COR-L47 (cell line): ENCODE measurements around the gene LRMDA.

Experiments
- DNase-seq: peaks from one replicate; lab custom pipeline; 2025; lab: John Stamatoyannopoulos, UW

LRMDA gene

DNA sequence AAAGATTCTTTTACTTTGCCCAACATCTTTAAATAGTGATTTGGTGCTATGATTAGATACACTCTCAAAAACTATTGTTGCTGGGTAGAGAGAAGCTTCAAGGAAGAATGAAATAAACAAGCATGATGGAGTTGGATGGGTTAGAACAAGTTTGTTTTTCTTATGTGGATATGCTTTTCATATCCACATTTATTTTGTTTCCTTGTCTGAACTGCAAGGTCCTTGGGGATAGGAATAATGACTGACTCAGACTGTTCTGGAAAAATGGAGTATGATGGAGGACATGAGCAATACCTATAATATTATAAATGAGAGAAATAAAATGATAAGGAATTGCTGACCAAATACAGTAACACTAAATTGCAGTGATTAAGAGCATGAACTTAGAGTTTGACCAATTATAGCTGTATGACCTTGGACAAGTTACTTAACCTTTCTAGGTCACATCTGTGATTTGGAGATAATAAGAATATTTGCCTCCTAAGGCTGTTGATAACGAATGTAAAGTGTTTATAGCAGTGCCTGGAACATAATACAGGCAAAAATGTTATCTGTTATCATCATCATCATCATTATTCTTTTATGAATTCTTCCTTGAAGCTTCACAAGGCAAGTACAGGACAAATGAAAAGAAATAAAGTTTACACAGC, 847.5 kb downstream of the LRMDA start:
- no peak for DNase-seq

DNA sequence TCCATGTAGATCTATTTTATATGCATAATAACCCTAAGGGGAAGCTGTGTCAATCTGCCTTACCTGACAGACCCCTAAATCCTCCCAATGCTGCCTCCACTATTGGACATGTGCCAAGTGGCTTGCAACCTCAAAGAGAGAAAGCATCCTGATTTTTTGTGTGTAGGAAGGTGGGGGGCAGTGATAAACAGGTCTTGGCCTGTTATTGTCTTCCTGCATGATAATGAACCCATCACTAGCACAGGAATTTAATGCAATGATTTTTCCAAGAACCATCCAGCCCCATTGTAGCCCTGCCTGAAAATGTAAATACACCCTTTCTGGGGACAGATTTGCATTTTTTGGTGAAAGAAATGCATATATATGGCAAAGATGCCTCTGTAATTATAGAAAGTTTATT, 850.2 kb downstream of the LRMDA start:
- DNase-seq = no peak

DNA sequence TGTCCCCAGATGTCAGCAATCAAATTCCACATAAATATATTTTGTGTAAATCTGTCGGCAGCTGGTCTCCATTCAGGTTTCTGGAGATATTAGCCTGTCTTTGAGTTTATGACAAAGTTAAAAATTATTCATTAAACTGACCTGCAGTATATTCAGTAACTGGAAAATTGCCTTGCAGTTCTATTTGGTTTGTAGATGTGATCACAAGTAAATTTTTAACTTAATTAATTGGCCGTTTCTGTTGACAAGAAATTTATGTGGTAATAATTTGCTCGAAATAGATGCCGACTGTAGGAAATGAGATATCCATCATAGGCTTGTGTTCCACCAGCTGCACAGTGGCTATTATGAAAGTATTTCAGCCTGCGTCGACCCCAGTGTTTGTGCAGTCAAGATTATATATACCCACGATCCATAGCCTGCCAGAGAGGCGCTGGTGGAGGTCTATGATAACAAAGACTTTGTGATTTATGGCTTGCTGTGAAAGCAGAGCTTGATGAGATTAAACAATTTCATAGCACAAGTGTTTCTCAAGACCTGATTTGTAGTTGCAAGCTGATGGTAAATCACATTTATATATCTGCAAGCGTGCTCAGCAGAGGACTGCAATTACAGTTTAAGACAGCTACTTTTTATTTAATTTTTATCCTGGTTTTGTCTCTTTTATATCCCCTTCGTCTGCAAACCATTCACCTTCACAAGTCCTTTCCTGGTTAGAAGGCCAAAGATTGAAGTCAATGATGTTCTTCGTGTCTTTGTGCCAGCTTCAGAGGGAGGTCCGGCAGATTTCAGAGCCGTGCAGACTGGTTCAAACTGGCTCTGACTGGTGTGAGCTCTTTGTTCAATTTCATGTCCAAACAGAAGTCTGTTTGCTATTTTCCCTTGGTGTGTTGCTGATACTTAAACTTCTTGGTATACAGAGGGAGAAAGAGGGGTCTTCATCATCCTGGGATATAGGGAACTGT, 850.9 kb downstream of the LRMDA start:
- peak; percentile 46 for DNase-seq

DNA sequence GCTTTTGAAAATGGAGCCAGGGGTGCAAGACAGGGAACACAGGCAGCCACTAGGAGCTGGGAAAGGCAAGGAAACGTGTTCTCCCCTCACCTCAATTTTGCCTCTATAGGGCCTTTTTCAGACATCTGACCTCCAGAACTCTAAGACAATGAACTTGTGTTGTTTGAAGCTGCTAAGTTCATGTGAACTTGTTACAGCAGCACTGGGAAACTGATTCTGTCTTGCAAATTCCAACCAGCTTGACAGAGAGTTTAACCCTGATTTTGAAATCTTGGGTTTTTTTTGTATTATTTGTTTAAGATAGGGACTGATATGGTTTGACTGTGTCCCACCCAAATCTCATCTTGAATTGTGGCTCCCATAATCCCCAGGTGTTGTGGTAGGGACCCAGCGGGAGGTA, 852.9 kb downstream of the LRMDA start:
- no peak for DNase-seq

DNA sequence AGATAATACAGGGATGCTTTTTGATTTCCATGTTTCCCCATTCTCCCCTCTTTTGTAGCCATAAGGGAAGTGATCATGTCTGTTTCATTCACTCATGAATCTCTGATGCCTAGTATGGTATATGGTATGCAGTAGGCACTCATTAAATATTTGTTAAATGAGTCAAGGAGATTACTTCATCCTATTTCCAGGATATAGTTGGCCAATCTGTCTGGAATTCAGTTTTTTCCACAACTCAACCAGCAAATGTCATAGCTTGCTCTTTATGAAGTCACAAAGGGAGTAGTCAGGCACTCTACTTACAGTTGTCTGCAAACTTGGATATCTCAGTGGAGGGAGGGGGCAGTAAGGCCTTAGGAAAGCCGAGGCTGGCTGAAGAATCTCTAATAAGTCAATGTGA, 853.6 kb downstream of the LRMDA start:
- no peak for DNase-seq

DNA sequence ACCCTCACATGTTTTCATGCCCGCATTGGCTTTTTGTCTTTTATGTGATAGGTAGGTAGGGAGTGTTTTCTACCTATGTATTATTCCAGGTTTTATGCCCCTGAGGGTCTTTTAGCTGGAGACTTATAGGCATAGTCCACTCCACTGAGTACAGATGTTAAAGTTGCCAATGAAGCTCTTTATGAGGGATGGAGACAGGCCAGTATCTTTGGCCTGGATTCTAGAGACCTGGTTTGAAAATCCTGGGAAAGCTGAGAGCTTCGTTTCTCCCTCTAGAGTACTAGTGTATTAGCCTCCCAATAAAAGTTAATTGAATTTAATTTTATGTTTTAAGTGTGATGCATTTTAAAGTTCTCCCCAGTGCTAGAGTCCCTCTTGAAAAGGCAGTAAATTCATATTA, 854.1 kb downstream of the LRMDA start:
- no peak for DNase-seq

DNA sequence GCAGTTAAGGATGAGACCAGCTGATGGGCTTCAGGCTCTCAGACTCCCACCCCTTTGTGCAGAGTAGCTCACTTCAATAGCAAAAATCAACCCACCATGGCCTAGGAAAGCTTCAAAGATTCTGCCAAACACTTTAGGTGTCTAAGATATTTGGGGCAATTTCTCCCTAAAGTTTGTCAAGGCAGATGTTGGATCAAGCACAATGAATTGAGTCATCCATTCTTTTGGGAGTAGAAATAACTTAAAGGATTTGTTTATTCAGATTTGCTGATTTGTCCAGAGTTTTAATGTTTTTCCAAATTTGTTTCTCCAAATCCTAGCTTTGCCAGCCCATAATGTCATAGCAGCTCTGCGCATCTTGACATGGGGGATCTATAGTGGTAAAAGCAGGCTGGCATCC, 855.1 kb downstream of the LRMDA start:
- no peak for DNase-seq

DNA sequence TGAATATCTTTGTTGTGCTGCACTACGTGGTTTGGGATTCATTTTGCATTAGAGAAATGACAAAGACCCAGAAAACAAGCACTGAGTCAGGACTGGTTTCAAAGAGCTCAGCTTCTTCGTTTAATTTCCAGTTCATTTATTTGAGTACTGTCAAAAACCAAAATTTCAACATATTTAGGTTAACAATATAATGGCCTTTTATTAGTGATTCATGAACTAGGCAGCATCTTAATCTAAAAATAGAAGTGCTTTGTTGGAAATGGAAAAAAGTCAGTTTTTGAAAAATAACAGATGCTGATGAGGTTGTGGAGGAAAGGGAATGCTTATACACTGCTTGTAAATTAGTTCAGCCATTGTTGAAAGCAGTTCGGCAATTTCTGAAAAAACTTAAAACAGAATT, 856.4 kb downstream of the LRMDA start:
- DNase-seq = no peak

DNA sequence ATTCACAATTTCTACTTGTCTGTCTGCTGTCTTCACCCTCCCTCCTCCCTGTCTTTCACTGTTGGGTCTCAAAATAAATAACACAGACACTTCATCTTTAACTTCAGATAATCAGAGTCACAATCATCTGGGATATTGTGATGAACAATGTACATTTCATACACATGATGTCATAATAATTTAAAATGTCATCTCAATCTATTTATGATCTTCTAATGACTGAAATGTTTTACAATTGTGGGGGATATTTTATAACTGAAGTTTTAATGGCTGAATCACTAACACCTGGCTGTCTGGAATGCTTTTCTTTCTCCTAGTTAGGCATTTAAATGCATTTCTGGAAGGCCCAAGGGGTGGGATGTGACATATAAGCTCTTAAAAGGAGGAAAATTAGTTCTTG, 859.8 kb downstream of the LRMDA start:
- no peak for DNase-seq

DNA sequence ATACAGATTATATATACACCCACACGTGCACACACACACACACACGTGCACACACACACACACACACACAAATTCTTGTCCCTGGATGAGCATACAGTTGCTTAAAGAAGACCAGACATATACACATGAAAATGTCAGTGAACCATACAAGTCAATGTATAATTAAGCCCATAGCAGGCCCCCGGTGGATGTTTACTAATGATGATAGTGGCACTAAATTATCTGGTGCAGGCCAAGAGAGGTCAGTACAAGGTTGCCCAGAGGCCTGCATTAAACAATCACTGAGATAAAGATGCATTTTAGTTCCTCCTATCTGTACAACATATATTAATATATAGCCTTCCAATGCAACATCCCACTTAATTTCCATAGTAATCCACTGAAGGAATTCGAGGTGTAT, 860.5 kb downstream of the LRMDA start:
- DNase-seq = no peak

DNA sequence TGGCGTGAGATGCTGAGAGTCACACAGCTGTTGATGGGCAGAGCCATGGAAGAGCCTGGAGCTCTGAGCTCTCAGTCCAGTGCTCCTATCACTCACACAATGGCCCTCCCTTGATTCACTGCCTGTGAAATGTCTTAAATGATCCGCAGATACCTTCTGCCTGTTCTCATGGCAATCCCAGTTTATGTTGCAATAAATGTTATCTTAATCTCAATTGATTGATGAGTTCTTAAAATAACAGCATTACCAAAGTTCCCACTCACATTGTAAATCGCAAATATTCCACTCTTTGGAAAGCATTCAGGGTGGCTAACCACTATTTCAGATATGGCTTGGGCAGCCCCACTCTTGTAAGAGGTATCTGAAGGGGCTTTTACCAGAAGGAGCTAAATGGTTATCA, 865.5 kb downstream of the LRMDA start:
- no peak for DNase-seq

DNA sequence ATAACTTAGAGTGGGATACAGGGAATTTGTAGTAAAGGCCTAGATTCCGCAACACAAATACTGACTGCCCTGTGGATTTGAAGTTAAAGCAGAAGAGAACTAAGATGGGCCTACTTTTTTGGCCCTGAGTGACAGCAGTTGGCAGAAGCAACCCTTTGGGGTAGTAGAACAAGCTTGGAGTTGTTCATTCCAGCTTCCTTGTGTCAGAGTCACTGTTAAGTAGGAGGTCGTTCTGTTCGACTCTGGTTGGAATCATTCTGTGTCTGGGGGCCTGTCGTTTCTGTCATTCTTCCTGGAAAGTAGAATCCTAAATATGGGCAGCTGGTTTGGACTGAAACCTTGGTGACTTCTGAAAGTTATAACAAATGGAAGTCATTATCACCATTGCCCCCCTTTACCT, 865.9 kb downstream of the LRMDA start:
- no peak for DNase-seq

DNA sequence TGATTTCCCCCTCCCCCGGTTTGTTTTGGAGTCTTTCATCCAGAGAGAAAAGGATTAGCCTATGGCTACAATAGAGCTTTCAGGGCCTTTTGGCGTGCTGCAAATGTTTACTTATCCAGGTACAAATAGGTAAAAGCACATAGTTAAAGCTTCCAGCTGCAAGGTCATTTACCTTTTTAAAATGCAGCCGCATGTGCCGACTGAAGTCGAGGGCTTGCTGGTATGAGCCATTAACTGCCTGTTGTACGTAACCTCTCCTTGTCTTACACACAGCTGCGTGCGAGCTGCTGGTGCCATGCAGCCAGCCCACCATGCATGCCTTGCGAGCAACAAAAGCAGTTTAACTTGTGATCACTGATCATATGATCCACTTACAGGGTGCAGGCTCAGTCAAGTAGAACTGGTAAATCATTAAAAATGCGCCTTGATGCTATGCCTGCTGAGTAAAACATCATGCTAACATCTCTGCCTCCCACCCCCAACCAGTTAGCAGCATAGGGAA, 866.4 kb downstream of the LRMDA start:
- DNase-seq = peak; percentile 35

DNA sequence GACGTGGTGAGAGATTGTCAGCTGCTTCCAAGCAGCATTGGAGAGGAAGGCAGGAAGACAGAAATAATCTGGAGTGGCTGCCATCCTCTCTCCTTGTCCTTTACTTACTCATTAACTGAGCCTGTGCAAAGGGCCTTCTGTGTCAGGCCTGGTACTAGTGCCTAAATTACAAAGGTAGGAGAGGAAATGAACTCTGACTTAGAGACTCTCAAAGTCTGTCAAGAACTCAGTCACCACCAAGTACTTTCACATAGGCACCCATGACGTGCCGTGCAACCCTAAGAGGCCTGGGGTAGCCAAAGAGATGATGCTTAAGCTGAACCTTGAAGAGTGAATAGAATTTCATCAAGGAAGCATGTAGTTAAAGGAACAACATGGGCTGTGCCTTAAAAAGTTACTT, 866.9 kb downstream of the LRMDA start:
- DNase-seq = no peak

DNA sequence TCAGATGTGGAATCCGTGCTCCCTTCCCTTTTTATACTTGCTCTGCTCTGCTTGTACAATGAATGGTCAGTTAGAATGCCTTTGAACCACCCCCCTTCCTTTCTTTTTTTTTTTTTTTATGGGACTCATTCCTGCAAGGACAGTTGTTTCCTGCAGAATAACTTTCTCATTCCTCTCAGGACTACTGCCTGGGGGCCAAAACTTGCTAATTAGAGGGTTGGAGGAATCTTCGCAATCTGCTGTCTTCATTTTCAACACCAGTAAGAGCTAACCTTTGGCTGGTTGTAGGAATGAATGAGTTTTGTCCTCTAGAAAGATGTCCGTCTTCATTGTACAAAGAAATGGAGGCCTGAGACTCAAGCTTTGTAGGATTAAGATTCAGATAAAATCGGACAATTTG, 868.1 kb downstream of the LRMDA start:
- no peak for DNase-seq

DNA sequence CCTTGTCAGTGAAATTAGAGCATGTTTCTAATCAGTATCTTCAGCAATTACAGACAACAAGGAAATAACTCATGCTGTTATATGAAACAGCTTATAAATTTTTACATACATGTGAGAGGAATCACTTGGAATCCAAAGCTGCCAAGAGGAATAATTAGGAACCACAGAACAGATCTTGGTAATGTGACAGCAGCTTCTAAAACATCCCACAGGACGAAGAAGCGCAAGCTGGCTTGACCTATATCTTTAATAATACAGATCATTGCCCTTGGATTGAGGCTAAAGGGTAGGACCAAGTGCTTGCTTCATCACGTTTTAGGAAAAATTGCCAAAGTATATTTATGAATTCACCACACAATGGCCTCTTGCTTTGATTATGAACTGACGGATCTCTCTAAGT, 869.8 kb downstream of the LRMDA start:
- no peak for DNase-seq

DNA sequence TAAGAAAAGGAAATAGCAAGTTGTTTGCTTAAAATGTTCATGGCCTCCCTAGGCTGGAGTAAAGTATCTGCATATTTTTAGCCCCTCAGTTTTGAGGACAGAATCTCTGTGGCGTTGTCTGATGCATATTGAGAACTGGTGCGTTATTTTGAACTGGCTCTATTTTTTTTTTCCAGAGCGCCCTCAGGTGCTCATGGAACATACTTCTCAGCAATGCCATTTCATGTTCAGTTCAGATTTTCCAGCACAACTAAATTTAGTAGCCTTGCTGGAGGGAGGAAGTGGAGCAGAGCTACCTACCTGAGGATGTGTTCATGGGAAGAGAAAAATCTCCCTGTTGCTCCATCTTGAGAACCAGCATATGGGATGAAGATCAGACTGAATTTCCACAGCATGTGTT, 870.5 kb downstream of the LRMDA start:
- DNase-seq = peak; percentile 9

DNA sequence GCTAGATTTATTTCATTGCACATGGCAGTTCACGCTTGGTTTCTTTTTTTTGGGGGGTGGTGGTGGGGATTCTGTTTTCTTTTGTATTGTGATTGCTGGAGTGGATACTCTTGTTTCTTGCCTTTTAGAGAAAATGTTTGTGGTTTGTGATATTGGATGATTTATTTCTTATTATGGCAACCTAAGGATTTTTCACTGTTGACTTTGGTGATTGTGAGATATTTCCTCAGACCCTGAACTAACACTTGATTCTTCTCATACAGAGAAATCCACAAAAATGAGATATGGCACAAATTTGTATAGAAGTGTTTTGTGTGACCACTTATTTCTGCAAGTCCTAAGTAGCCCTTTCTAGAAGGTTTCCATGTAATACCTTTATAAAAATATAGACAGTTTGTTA, 871.1 kb downstream of the LRMDA start:
- DNase-seq = no peak

DNA sequence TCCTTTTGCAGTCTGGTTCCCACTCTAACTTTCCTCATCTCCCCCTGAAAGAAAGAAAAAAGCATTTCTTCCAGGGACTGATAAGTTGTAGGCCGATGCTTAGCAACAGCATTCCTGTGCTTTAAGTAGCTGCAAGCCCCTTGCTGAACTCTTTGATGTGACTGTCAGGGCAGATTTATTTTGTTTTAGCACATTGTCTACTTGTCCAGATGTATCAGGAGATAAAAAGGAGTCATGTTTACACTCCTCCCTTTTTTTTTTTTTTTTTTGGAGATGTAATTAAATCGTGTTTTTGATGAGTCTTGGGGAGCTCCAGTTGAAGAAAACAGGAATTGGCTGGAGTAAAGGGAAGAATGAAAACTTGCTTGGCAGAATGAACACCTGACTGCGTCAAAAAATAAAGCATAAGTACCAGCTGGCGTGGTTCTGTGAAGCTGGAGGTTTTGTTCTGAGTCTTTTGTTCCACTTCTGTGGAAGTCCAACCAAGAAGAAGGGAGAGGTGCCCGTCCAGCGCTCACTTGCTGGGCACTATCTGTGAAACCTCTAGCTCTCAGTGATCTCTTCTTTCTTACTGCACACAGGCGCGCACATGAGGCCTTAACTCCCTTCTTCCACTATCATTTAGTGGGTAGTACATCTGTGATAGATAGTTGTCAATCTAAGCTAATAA, 871.7 kb downstream of the LRMDA start:
- DNase-seq = no peak

DNA sequence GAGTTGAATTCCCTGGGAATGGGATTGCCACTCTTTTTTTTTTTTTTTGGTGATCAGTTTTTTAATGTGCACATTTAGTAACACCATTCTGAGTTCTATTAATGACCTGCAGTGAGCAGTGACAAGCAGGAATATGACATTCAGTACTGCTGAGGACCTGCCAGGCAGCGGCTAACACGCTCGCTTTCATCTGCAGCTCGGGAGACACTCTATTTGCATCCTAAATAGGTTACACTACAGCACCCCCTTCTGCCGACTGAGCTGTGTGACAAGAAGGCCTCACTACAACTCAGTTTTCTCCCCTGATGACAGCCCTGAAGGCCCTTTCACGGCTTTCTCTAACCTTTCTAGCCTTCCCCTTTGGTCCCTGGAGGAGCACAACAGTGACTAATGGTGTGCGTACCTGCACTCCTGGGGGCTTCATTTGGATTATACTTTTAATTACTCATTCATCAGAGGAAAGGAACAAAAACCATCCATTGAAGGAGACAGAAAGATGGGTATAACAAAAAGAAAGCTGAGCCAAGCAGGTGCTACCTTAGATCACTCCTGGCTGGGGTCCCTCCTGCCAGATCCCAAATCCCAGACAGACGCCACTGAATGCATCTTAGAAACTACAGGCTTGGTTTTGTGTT, 872.4 kb downstream of the LRMDA start:
- DNase-seq = peak; percentile 58

DNA sequence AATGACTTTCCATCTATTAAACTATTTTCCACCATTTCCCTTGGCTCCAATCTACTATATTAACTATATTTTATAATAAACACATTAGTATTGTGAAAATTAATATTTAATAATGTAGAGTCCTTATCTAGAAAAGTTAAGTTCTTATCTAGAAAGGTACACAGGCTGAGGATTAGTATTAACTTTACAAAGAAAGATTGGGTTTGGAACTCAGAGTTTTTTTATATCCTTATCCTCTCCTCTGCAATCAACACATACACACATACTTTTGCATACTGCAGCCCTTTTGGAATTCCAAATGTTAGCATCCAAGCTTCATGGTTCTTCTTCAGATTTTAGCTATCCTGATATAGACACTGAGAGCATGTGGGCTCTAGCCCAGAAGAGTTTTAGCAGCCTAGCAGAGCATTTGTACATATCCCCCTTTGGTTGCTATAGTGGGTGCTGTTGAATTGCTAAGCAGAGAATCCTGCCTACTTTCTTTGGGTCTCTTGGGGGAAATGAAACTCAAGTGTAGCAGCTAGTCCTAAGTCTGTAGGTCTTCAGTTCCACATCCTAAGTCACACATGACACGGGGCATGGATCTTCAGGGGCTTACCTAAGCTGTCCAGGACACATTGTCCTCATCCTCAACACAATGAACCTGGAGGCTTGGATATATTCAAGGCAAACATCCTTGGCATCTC, 874.6 kb downstream of the LRMDA start:
- no peak for DNase-seq

DNA sequence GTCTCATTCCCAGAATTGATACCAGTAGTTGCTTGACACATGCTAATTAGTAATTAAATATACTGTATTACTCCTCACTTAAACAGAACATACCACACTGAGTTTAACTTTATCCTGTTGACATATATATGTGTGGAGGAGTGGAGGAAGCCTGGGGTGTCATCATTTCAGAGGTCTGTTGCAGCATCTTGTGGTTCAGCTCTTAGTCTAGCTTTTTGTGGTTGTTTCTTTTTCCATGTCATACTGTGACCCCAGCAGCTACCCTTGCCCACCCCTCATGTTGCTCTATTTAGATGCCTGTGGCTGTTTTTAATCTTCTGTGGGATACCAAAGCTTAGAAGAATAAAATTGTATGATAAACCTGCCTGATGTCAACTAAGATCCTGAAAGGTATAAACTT, 875.4 kb downstream of the LRMDA start:
- DNase-seq = no peak
